ENCODE data around the gene MTMR4.
A peak's percentile ranks its signal among the peaks of the same experiment; 100 is the strongest.

Gene MTMR4

DNA sequence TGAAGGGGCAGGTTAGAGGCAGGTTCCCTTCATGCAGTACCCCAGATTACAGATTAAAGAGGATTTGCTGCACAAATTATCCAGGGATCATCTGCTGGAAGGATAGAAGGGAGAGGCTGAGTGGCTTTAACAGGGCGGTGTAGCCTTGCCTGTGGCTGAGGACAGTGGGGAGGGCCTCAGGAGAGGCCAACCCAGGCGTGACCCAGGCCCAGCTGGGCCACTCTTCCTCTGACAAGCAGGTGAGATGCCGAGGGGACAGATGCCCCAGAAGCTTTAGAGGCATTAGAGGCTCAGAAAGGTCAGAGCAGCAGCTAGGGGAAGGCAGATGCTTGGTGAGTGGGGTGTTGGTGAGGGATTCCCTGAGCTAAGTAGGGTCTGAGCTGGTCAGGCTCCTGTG, 18.1 kb upstream of the MTMR4 start:
- H3K4me1 ChIP-seq (ENCODE audit: insufficient read depth, insufficient read length) = peaks cover 23% of the 10 kb centered on the region
- TF ChIP-seq SUZ12 (IDR thresholded peaks at IDR 0.05; ENCODE audit: extremely low read depth, insufficient read depth, insufficient read length) = no peak
- no peaks in the 10 kb centered on the region for H3K36me3 ChIP-seq (ENCODE audit: insufficient read depth, insufficient read length, low read length)
- H3K27me3 ChIP-seq (ENCODE audit: insufficient read depth, insufficient read length) = peaks cover 24% of the 10 kb centered on the region
- DNase-seq (ENCODE audit: low read depth, low spot score) = no peak
- no peaks in the 10 kb centered on the region for H3K9me3 ChIP-seq (ENCODE audit: insufficient read depth, low read length)
- peak overlapping the region; percentile 58 for H3K9ac ChIP-seq (ENCODE audit: insufficient read length, low read depth)
- peak overlapping the region; percentile 74 for H3K4me3 ChIP-seq (ENCODE audit: insufficient read length, low read depth)

DNA sequence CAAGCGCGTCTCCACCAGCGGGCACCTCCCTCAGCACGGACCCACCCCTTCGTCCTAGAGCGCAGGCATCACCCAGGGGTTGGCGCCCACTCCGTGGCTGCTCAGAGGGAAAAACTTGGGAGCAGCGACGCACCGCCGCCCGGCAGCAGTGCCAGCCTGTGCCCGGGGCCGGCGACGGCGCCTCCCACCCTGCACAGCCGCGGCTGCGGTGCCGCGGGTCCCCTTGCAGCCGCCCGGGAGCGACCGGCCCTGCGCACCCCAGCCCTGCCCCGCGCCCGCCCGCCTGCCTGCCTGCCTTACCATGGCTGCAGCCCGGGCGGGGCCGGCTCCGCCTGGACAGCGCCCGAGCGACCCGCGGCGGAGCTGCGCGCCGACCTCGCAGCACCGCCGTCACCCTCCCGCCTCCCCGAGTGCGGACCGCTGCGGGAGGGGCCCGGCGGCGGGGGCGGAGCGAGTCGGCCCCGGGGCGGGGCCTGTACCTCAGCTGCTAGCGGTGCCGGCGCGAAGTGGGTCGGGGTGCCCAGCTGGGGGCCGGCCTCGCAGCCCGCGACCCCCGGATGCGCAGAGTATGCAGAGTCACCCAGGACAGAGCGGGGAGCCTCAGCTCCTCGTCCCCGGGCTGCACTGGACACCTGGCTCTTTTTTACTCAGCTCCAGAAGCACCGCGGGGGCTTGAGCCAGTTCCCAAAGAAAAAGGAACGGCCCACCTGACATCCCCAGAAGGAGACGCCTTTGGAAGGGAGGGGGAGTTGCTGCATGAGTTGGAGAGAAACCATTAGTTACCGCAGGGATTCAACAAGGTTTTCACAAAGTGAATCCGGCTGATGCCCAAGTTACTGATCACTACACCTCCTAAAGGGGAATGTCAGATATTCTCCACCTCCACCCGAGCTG, 17.5 kb upstream of the MTMR4 start:
- H3K9ac ChIP-seq (ENCODE audit: insufficient read length, low read depth) = peak overlapping the region; percentile 79
- peak overlapping the region; percentile 74 for H3K4me3 ChIP-seq (ENCODE audit: insufficient read length, low read depth)
- H3K9me3 ChIP-seq (ENCODE audit: insufficient read depth, low read length) = no peaks in the 10 kb centered on the region
- H3K27me3 ChIP-seq (ENCODE audit: insufficient read depth, insufficient read length) = peaks cover 24% of the 10 kb centered on the region
- no peaks in the 10 kb centered on the region for H3K36me3 ChIP-seq (ENCODE audit: insufficient read depth, insufficient read length, low read length)
- peaks cover 20% of the 10 kb centered on the region for H3K4me1 ChIP-seq (ENCODE audit: insufficient read depth, insufficient read length)
- no peak for DNase-seq (ENCODE audit: low read depth, low spot score)
- no peak for TF ChIP-seq ZNF274 (IDR thresholded peaks at IDR 0.05; ENCODE audit: low read depth, low read length)
- no peak for TF ChIP-seq YY1 (IDR thresholded peaks at IDR 0.05; ENCODE audit: insufficient read depth, insufficient read length)
- TF ChIP-seq SUZ12 (IDR thresholded peaks at IDR 0.05; ENCODE audit: extremely low read depth, insufficient read depth, insufficient read length) = no peak

DNA sequence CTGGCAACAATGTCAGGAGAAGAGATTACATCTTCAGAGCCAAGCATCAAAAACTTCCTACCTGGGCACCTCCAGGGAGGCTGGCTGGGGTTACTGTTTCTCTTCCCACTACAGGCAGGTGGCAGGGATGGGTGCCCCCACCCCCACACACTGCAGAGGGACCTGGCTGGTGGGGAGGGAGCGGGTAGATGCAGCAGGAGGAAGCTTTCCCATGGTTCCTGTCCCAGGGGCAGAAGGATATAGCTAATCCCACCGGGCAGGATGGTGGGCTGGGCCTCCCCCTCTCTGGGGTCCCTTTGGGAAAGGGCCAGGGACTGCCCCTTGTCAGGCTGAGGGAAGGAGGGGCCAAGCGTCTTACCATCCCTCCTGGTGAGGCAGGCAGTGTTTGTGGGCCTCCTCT, 16.7 kb upstream of the MTMR4 start:
- no peaks in the 10 kb centered on the region for H3K9me3 ChIP-seq (ENCODE audit: insufficient read depth, low read length)
- TF ChIP-seq ZNF274 (IDR thresholded peaks at IDR 0.05; ENCODE audit: low read depth, low read length) (no peak), YY1 (IDR thresholded peaks at IDR 0.05; ENCODE audit: insufficient read depth, insufficient read length) (no peak), SUZ12 (IDR thresholded peaks at IDR 0.05; ENCODE audit: extremely low read depth, insufficient read depth, insufficient read length) (no peak)
- peaks cover 25% of the 10 kb centered on the region for H3K4me1 ChIP-seq (ENCODE audit: insufficient read depth, insufficient read length)
- H3K4me3 ChIP-seq (ENCODE audit: insufficient read length, low read depth) = peak overlapping the region; percentile 74
- peak overlapping the region; percentile 79 for H3K9ac ChIP-seq (ENCODE audit: insufficient read length, low read depth)
- no peak for DNase-seq (ENCODE audit: low read depth, low spot score)
- no peaks in the 10 kb centered on the region for H3K36me3 ChIP-seq (ENCODE audit: insufficient read depth, insufficient read length, low read length)
- peaks cover 24% of the 10 kb centered on the region for H3K27me3 ChIP-seq (ENCODE audit: insufficient read depth, insufficient read length)

DNA sequence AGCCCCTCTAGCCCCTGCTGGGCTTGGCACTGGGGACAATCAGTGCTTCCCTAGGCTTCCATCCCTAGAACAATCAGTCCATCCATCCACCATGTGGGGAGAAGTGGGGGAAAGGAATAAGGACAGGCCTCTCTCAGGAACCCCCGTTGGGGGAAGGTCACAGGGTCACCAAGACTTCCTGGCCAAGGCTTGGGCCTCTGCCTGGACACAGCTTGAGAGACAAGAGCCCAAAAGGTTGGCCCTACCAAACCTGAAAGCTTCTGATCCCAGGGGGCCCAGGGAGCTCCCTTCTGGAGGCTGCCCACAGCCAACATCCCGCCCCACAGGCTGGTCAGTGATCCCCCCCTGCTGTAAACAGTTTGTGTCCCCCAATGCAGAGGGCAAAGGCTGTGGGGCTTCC, 16.2 kb upstream of the MTMR4 start:
- peaks cover 24% of the 10 kb centered on the region for H3K27me3 ChIP-seq (ENCODE audit: insufficient read depth, insufficient read length)
- no peak for DNase-seq (ENCODE audit: low read depth, low spot score)
- H3K4me3 ChIP-seq (ENCODE audit: insufficient read length, low read depth) = no peak overlapping the region
- H3K9me3 ChIP-seq (ENCODE audit: insufficient read depth, low read length) = no peaks in the 10 kb centered on the region
- no peak for TF ChIP-seq ZNF274 (IDR thresholded peaks at IDR 0.05; ENCODE audit: low read depth, low read length)
- TF ChIP-seq SUZ12 (IDR thresholded peaks at IDR 0.05; ENCODE audit: extremely low read depth, insufficient read depth, insufficient read length) = no peak
- TF ChIP-seq YY1 (IDR thresholded peaks at IDR 0.05; ENCODE audit: insufficient read depth, insufficient read length) = no peak
- H3K36me3 ChIP-seq (ENCODE audit: insufficient read depth, insufficient read length, low read length) = no peaks in the 10 kb centered on the region
- H3K4me1 ChIP-seq (ENCODE audit: insufficient read depth, insufficient read length) = peaks cover 27% of the 10 kb centered on the region
- H3K9ac ChIP-seq (ENCODE audit: insufficient read length, low read depth) = no peak overlapping the region

DNA sequence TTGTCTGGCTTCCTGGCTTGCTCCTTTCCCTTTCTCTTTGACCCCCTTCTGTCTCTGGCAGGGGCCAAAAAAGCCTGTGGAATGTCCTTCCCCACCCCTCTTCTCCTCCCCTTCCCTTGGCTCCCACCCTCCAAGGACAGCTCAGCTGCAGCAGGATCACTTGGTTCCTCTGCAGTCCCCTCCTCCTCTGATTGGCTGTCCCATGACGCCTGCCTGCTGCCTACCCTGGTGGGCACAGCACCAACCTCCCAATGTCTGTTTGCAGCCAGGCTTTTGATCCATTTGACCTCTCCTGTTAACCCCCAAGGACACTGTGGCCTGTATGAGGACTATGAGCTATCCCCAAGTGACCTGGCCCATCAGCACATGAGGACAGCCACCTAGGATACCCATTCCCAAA, 14.8 kb upstream of the MTMR4 start:
- H3K4me1 ChIP-seq (ENCODE audit: insufficient read depth, insufficient read length) = peaks cover 31% of the 10 kb centered on the region
- TF ChIP-seq YY1 (IDR thresholded peaks at IDR 0.05; ENCODE audit: insufficient read depth, insufficient read length) (no peak), SUZ12 (IDR thresholded peaks at IDR 0.05; ENCODE audit: extremely low read depth, insufficient read depth, insufficient read length) (no peak), ZNF274 (IDR thresholded peaks at IDR 0.05; ENCODE audit: low read depth, low read length) (no peak)
- H3K9ac ChIP-seq (ENCODE audit: insufficient read length, low read depth) = no peak overlapping the region
- H3K4me3 ChIP-seq (ENCODE audit: insufficient read length, low read depth) = no peak overlapping the region
- no peak for DNase-seq (ENCODE audit: low read depth, low spot score)
- peaks cover 24% of the 10 kb centered on the region for H3K27me3 ChIP-seq (ENCODE audit: insufficient read depth, insufficient read length)
- H3K9me3 ChIP-seq (ENCODE audit: insufficient read depth, low read length) = no peaks in the 10 kb centered on the region
- no peaks in the 10 kb centered on the region for H3K36me3 ChIP-seq (ENCODE audit: insufficient read depth, insufficient read length, low read length)

DNA sequence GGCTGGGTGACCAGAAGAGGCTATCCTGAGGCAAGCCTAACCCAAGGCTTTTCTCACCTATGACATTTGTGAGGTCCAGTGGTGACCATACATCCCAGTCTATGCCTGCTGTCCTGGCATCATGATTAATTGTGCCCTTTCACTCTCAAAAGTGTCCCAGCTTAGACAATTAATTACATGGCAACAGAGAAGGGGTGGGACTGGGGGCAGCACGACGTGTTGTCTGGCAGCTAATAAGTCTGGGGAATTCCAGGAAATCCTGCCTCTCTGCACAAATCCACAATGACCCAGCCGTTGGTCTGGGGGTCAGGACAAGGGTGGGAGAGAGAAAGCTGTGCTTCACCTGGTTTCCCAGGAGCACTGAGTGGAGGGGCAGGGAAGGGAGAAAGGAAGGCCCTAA, 14.0 kb upstream of the MTMR4 start:
- Histone ChIP-seq H3K9ac (ENCODE audit: insufficient read length, low read depth) (peak overlapping the region; percentile 27), H3K27me3 (ENCODE audit: insufficient read depth, insufficient read length) (peaks cover 24% of the 10 kb centered on the region), H3K9me3 (ENCODE audit: insufficient read depth, low read length) (no peaks in the 10 kb centered on the region), H3K4me1 (ENCODE audit: insufficient read depth, insufficient read length) (peaks cover 31% of the 10 kb centered on the region), H3K36me3 (ENCODE audit: insufficient read depth, insufficient read length, low read length) (no peaks in the 10 kb centered on the region), H3K4me3 (ENCODE audit: insufficient read length, low read depth) (no peak overlapping the region)
- DNase-seq (ENCODE audit: low read depth, low spot score) = no peak
- no peak for TF ChIP-seq SUZ12 (IDR thresholded peaks at IDR 0.05; ENCODE audit: extremely low read depth, insufficient read depth, insufficient read length)
- no peak for TF ChIP-seq YY1 (IDR thresholded peaks at IDR 0.05; ENCODE audit: insufficient read depth, insufficient read length)
- TF ChIP-seq ZNF274 (IDR thresholded peaks at IDR 0.05; ENCODE audit: low read depth, low read length) = no peak

DNA sequence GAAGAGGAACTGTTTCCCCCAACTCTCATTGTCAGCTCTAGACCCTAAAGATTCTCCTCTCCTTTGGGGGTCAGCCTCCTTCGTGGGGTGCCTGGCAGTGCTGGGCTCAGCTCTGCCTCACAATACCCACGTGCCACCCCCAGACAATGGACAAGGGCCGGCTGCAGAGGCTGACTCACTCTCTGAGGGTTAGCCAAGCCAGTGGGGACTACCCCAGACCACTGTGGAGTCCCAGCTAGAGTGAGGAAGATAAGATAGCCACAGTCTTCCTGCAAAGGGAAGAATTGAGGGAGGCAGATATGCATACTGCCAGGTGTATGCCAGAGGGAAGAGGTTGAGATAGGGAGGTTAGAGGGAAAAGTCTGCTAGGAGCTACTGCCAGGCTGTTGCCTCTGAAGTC, 13.5 kb upstream of the MTMR4 start:
- Histone ChIP-seq H3K27me3 (ENCODE audit: insufficient read depth, insufficient read length) (peaks cover 23% of the 10 kb centered on the region), H3K36me3 (ENCODE audit: insufficient read depth, insufficient read length, low read length) (no peaks in the 10 kb centered on the region), H3K9ac (ENCODE audit: insufficient read length, low read depth) (no peak overlapping the region), H3K9me3 (ENCODE audit: insufficient read depth, low read length) (no peaks in the 10 kb centered on the region), H3K4me3 (ENCODE audit: insufficient read length, low read depth) (no peak overlapping the region), H3K4me1 (ENCODE audit: insufficient read depth, insufficient read length) (peaks cover 31% of the 10 kb centered on the region)
- TF ChIP-seq SUZ12 (IDR thresholded peaks at IDR 0.05; ENCODE audit: extremely low read depth, insufficient read depth, insufficient read length) (no peak), ZNF274 (IDR thresholded peaks at IDR 0.05; ENCODE audit: low read depth, low read length) (no peak), YY1 (IDR thresholded peaks at IDR 0.05; ENCODE audit: insufficient read depth, insufficient read length) (no peak)
- no peak for DNase-seq (ENCODE audit: low read depth, low spot score)

Data from NT2/D1 (cell line).